ENCODE data around the gene PLCB1. TPM values are rescaled to one million over a fixed set of nuclear protein-coding genes. Genes with fewer than 3 reads are reported as not detected.

The PLCB1 gene
- total and polyA plus RNA-seq, 2 experiments from 2014 or later, result 6.7 to 20.5 TPM

GRCh38 chr20:8152183-8152582, 20.1 kb downstream of the PLCB1 start:
- Histone ChIP-seq H3K4me3 (no peak overlapping the region), H3K36me3 (replicated peaks; ENCODE audit: insufficient read depth, low read depth) (no peaks in the 10 kb centered on the region), H3K9me2 (replicated peaks; ENCODE audit: insufficient read depth) (no peaks in the 10 kb centered on the region), H3K79me2 (no peaks in the 10 kb centered on the region), H3K27ac (no peak overlapping the region), H3K27me3 (no peaks in the 10 kb centered on the region), H4K20me1 (ENCODE audit: insufficient read depth, poor library complexity, severe bottlenecking) (no peaks in the 10 kb centered on the region), H2AFZ (no peak overlapping the region), H3K4me1 (ENCODE audit: insufficient read depth) (peaks cover 15% of the 10 kb centered on the region), H3K9me3 (ENCODE audit: low read depth) (no peaks in the 10 kb centered on the region), H3K4me2 (no peak overlapping the region)
- WGBS (ENCODE audit: low lambda C conversion rate, missing lambda C conversion rate), result 43% methylated on average over 1 of the region's 1 CpG
- TF ChIP-seq EZH2 (IDR thresholded peaks at IDR 0.05; ENCODE audit: borderline replicate concordance), result no peak
- TF ChIP-seq EZH2phosphoT487 (IDR thresholded peaks at IDR 0.05; ENCODE audit: low read depth, severe bottlenecking, unreplicated experiment), result no peak
- DNase-seq (ENCODE audit: low spot score), result no peak

DNA sequence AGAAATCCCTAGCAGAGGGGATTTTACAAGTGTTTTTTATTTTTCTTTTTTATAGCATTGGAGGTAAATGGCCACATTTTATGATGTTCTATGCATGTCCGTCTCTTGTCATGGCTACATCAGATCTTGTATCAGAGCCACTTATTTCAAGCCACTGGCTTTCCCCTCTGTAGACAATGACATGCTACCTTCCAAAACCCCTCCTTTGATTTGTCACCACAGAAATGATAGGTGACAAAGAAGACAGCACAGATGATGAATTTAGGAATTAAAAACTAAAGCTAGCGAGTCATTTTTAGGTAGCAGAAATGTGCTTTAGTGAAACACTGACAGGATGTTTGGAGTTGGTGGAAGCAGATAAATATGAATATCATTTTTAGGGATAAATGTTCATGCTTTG, 20.8 kb downstream of the PLCB1 start:
- Histone ChIP-seq H3K9me3 (ENCODE audit: low read depth) (no peaks in the 10 kb centered on the region), H2AFZ (no peak overlapping the region), H3K36me3 (replicated peaks; ENCODE audit: insufficient read depth, low read depth) (no peaks in the 10 kb centered on the region), H3K9me2 (replicated peaks; ENCODE audit: insufficient read depth) (no peaks in the 10 kb centered on the region), H3K79me2 (no peaks in the 10 kb centered on the region), H3K4me1 (ENCODE audit: insufficient read depth) (peaks cover 15% of the 10 kb centered on the region), H4K20me1 (ENCODE audit: insufficient read depth, poor library complexity, severe bottlenecking) (no peaks in the 10 kb centered on the region), H3K27me3 (no peaks in the 10 kb centered on the region), H3K4me2 (no peak overlapping the region), H3K4me3 (no peak overlapping the region), H3K27ac (no peak overlapping the region)
- 87% methylated on average over 2 of the region's 2 CpGs for WGBS (ENCODE audit: low lambda C conversion rate, missing lambda C conversion rate)
- TF ChIP-seq CTCF (IDR thresholded peaks at IDR 0.05; ENCODE audit: poor library complexity) (no peak), EZH2phosphoT487 (IDR thresholded peaks at IDR 0.05; ENCODE audit: low read depth, severe bottlenecking, unreplicated experiment) (no peak), EZH2 (IDR thresholded peaks at IDR 0.05; ENCODE audit: borderline replicate concordance) (no peak)
- no peak for DNase-seq (ENCODE audit: low spot score)

DNA sequence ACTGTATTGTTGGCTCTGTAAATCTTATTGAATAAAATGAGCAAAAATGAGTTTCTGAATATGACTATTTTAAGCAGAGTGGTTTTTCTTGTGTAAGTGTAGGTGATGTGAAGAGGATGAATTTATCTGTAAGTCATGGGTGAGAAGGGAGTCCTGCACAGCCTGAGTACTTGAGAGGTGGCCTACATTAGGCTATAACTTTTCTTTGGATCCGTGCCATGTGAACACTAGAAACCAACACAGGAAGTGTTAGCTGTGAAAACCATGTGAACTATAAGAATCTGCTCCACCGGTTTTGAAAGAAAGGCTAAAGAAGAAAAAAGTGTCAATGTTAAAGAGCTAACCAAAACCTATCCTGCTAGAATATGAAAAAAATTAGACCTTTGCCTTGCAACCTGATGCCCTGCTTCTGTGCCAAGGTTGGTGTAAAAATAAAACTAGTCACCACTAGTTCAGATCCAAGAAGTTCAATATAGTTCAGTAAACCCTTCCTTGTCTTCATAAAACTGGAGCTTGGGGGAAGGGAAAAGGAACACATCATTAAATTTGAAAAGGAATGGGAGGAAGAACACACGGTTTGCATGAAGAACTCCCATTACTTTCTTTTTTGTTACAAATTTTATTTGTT, 21.3 kb downstream of the PLCB1 start:
- 71% methylated on average over 3 of the region's 3 CpGs for WGBS (ENCODE audit: low lambda C conversion rate, missing lambda C conversion rate)
- Histone ChIP-seq H3K4me1 (ENCODE audit: insufficient read depth) (peaks cover 15% of the 10 kb centered on the region), H3K9me3 (ENCODE audit: low read depth) (no peaks in the 10 kb centered on the region), H4K20me1 (ENCODE audit: insufficient read depth, poor library complexity, severe bottlenecking) (no peaks in the 10 kb centered on the region), H3K4me2 (no peak overlapping the region), H2AFZ (no peak overlapping the region), H3K4me3 (no peak overlapping the region), H3K27ac (no peak overlapping the region), H3K9me2 (replicated peaks; ENCODE audit: insufficient read depth) (no peaks in the 10 kb centered on the region), H3K36me3 (replicated peaks; ENCODE audit: insufficient read depth, low read depth) (no peaks in the 10 kb centered on the region), H3K27me3 (no peaks in the 10 kb centered on the region), H3K79me2 (no peaks in the 10 kb centered on the region)
- no peak for DNase-seq (ENCODE audit: low spot score)
- TF ChIP-seq EZH2 (IDR thresholded peaks at IDR 0.05; ENCODE audit: borderline replicate concordance) (no peak), EZH2phosphoT487 (IDR thresholded peaks at IDR 0.05; ENCODE audit: low read depth, severe bottlenecking, unreplicated experiment) (no peak), CTCF (IDR thresholded peaks at IDR 0.05; ENCODE audit: poor library complexity) (no peak)

- Histone ChIP-seq H3K79me2 (no peaks in the 10 kb centered on the region), H3K36me3 (replicated peaks; ENCODE audit: insufficient read depth, low read depth) (no peaks in the 10 kb centered on the region), H4K20me1 (ENCODE audit: insufficient read depth, poor library complexity, severe bottlenecking) (no peaks in the 10 kb centered on the region), H3K4me1 (ENCODE audit: insufficient read depth) (peaks cover 15% of the 10 kb centered on the region), H3K27ac (peak overlapping the region; percentile 38), H3K4me2 (no peak overlapping the region), H3K4me3 (no peak overlapping the region), H2AFZ (no peak overlapping the region), H3K27me3 (no peaks in the 10 kb centered on the region), H3K9me3 (ENCODE audit: low read depth) (no peaks in the 10 kb centered on the region), H3K9me2 (replicated peaks; ENCODE audit: insufficient read depth) (no peaks in the 10 kb centered on the region)
- WGBS (ENCODE audit: low lambda C conversion rate, missing lambda C conversion rate), result 100% methylated on average over 2 of the region's 2 CpGs
- no peak for TF ChIP-seq CTCF (IDR thresholded peaks at IDR 0.05; ENCODE audit: poor library complexity)
- no peak for TF ChIP-seq EZH2 (IDR thresholded peaks at IDR 0.05; ENCODE audit: borderline replicate concordance)
- TF ChIP-seq EZH2phosphoT487 (IDR thresholded peaks at IDR 0.05; ENCODE audit: low read depth, severe bottlenecking, unreplicated experiment), result no peak
- no peak for DNase-seq (ENCODE audit: low spot score)
Observed at GRCh38 chr20:8154638-8155037, 22.6 kb downstream of the PLCB1 start.

Data from hepatocyte (in vitro differentiated cells).